Sigmoid colon (tissue), 7 donors: ENCODE measurements around the gene SUGP2. TPM values are rescaled to one million over a fixed set of nuclear protein-coding genes. Genes with fewer than 3 reads are reported as not detected.

ENCODE experiments used
- DNase-seq: peaks from one replicate; pipeline ENCODE4 v3.0.0-alpha.2; 2019
- H3K27ac ChIP-seq, 4 donors: fragments of 200-600 bp; sonication (generic); one replicate each; pipeline ENCODE4 v1.5.1; 2016 to 2019; ENCODE audit warnings: mild to moderate bottlenecking in 1 of 4
- H3K27me3 ChIP-seq, 3 donors: fragments of 200-600 bp; sonication (generic); one replicate each; pipeline ENCODE4 v1.5.1; 2019; ENCODE audit warnings: mild to moderate bottlenecking in 1 of 3
- H3K36me3 ChIP-seq, 4 donors: fragments of 200-600 bp; sonication (generic); one replicate each; pipeline ENCODE4 v1.5.1; 2016 to 2019
- H3K4me1 ChIP-seq, 4 donors: fragments of 200-600 bp; sonication (generic); one replicate each; pipeline ENCODE4 v1.5.1; 2017 to 2019
- H3K4me3 ChIP-seq, 4 donors: fragments of 200-600 bp; sonication (generic); one replicate each; pipeline ENCODE4 v1.5.1; 2017 to 2019; ENCODE audit warnings: mild to moderate bottlenecking in 2 of 4, moderate library complexity in 1 of 4
- H3K9me3 ChIP-seq, 4 donors: fragments of 200-600 bp in 3 of 4; sonication (generic) in 3 of 4; one replicate each; pipeline versions ENCODE4 v1.5.1 to v1.6.1; 2013 to 2019
- CTCF ChIP-seq, 4 experiments: fragments of 450-650 bp in 3 of 4; fragments of 200-600 bp in 1 of 4; IDR thresholded peaks; one replicate each; pipeline ENCODE4 v1.5.1; 2016 to 2019; ENCODE audit warnings: antibody characterized with exemption in 4 of 4, mild to moderate bottlenecking in 3 of 4, moderate library complexity in 2 of 4
- EP300 ChIP-seq, 4 donors: sonication (generic); formaldehyde crosslinking; IDR thresholded peaks; one replicate each; pipeline ENCODE4 v1.6.1; 2017; ENCODE audit warnings: antibody characterized with exemption in 4 of 4
- POLR2A ChIP-seq, 2 donors: fragments of 450-650 bp; IDR thresholded peaks; one replicate each; pipeline ENCODE4 v1.6.1; 2016; ENCODE audit warnings: antibody characterized with exemption in 2 of 2, mild to moderate bottlenecking in 2 of 2, moderate library complexity in 2 of 2
- POLR2AphosphoS5 ChIP-seq, 4 donors: sonication (generic); formaldehyde crosslinking; IDR thresholded peaks; one replicate each; pipeline ENCODE4 v1.6.1; 2017; ENCODE audit warnings: antibody characterized with exemption in 4 of 4
- WGBS, 2 donors: extraction: QIAGEN DNeasy Blood & Tissue Kit; methylation state at CpG; one replicate each; pipeline ENCODE4 v1.1.7; 2013; 5-methylcytosine and 5-hydroxymethylcytosine counted together
- intact Hi-C: fragments of 100-400 bp; cut with DNase I; formaldehyde crosslinking; loops from one replicate; pipeline ENCODE4 v1.15.1; 2023
- polyA plus RNA-seq, 3 donors: library from polyadenylated mRNA; stranded (reverse); fragments of 200-250 nt; gene quantifications; one replicate each; pipeline ENCODE4 v1.2.3, GENCODE V29; 2013
- total RNA-seq, 4 donors: library from RNA; depleted of rRNA; stranded (reverse); fragments of >200 nt; gene quantifications; one replicate each; pipeline ENCODE4 v1.1.0, GENCODE V29; 2016
- donor health status: healthy with polysubstance abuse.
- donor health status: Bipolar disorder and iron deficiency.
- donor health status: healthy.

SUGP2 gene
- total and polyA plus RNA-seq, 7 donors, result 7.8 to 82.3 (median 30.3) TPM

GRCh38 chr19:19059837-19060611 lies 26.7 kb upstream of the SUGP2 start:
- WGBS, 2 donors, result 86 to 88% methylated on average over 12 of the region's 12 CpGs
- H3K4me3 ChIP-seq, result no peak overlapping the region
- H3K27ac ChIP-seq, result no peak overlapping the region
- intact Hi-C loops, result loop anchor here (5.0 to 10.0 kb wide), 2 partner anchors 132 to 605 kb away; partner anchors contain the start of genes ATP13A1, BORCS8, RFXANK and ZNF101
- DNase-seq, result no peak
- H3K27me3 ChIP-seq, result no peaks in the 10 kb centered on the region
- no peak for TF ChIP-seq CTCF (IDR thresholded peaks at IDR 0.05)
- no peak for TF ChIP-seq POLR2A (IDR thresholded peaks at IDR 0.05)
- TF ChIP-seq POLR2AphosphoS5 (IDR thresholded peaks at IDR 0.05), result no peak
- TF ChIP-seq EP300 (IDR thresholded peaks at IDR 0.05), result no peak
- H3K9me3 ChIP-seq, result no peaks in the 10 kb centered on the region
- peaks cover 0 to 19% (median 16%) of the 10 kb centered on the region in 4 donors for H3K4me1 ChIP-seq
- peaks cover 0 to 31% (median 14%) of the 10 kb centered on the region in 4 donors for H3K36me3 ChIP-seq

GRCh38 chr19:19059018-19059836 lies 25.9 kb upstream of the SUGP2 start:
- DNase-seq, result no peak
- no peaks in the 10 kb centered on the region for H3K27me3 ChIP-seq
- H3K36me3 ChIP-seq, result peaks cover 0 to 39% (median 20%) of the 10 kb centered on the region in 4 donors
- no peak overlapping the region for H3K4me3 ChIP-seq
- H3K27ac ChIP-seq, result no peak overlapping the region
- 86 to 87% methylated on average over 17 of the region's 17 CpGs for WGBS, 2 donors
- TF ChIP-seq POLR2AphosphoS5 (IDR thresholded peaks at IDR 0.05) (no peak), CTCF (IDR thresholded peaks at IDR 0.05) (no peak), POLR2A (IDR thresholded peaks at IDR 0.05) (no peak), EP300 (IDR thresholded peaks at IDR 0.05) (no peak)
- no peaks in the 10 kb centered on the region for H3K9me3 ChIP-seq
- intact Hi-C loops, result no loop called here
- peaks cover 0 to 11% (median 8%) of the 10 kb centered on the region in 4 donors for H3K4me1 ChIP-seq

- no peaks in the 10 kb centered on the region for H3K27me3 ChIP-seq
- no peak overlapping the region for H3K4me3 ChIP-seq
- WGBS, 2 donors, result 71 to 80% methylated on average over 7 of the region's 7 CpGs
- peaks cover 0 to 3% (median under 1%) of the 10 kb centered on the region in 4 donors for H3K4me1 ChIP-seq
- peaks cover 0 to 51% (median 27%) of the 10 kb centered on the region in 4 donors for H3K36me3 ChIP-seq
- no peak for TF ChIP-seq EP300 (IDR thresholded peaks at IDR 0.05)
- TF ChIP-seq POLR2AphosphoS5 (IDR thresholded peaks at IDR 0.05), result no peak
- no peak for TF ChIP-seq CTCF (IDR thresholded peaks at IDR 0.05)
- no peak for TF ChIP-seq POLR2A (IDR thresholded peaks at IDR 0.05)
- no peak overlapping the region for H3K27ac ChIP-seq
- intact Hi-C loops, result no loop called here
- DNase-seq, result no peak
- H3K9me3 ChIP-seq, result no peaks in the 10 kb centered on the region
These were observed 24.4 kb upstream of the SUGP2 start for GRCh38 chr19:19057720-19058119.

GRCh38 chr19:19057317-19057716 lies 24.0 kb upstream of the SUGP2 start:
- Histone ChIP-seq H3K9me3 (no peaks in the 10 kb centered on the region), H3K4me1 (no peaks in the 10 kb centered on the region), H3K27ac (no peak overlapping the region), H3K27me3 (no peaks in the 10 kb centered on the region), H3K4me3 (no peak overlapping the region), H3K36me3 (peaks cover 0 to 55% (median 29%) of the 10 kb centered on the region in 4 donors)
- no peak for TF ChIP-seq CTCF (IDR thresholded peaks at IDR 0.05)
- TF ChIP-seq EP300 (IDR thresholded peaks at IDR 0.05), result no peak
- TF ChIP-seq POLR2AphosphoS5 (IDR thresholded peaks at IDR 0.05), result no peak
- TF ChIP-seq POLR2A (IDR thresholded peaks at IDR 0.05), result no peak
- WGBS, 2 donors, result 92 to 94% methylated on average over 13 of the region's 13 CpGs
- intact Hi-C loops, result no loop called here
- DNase-seq, result no peak
